ENCODE measurements around the gene SNN.

SNN gene

DNA sequence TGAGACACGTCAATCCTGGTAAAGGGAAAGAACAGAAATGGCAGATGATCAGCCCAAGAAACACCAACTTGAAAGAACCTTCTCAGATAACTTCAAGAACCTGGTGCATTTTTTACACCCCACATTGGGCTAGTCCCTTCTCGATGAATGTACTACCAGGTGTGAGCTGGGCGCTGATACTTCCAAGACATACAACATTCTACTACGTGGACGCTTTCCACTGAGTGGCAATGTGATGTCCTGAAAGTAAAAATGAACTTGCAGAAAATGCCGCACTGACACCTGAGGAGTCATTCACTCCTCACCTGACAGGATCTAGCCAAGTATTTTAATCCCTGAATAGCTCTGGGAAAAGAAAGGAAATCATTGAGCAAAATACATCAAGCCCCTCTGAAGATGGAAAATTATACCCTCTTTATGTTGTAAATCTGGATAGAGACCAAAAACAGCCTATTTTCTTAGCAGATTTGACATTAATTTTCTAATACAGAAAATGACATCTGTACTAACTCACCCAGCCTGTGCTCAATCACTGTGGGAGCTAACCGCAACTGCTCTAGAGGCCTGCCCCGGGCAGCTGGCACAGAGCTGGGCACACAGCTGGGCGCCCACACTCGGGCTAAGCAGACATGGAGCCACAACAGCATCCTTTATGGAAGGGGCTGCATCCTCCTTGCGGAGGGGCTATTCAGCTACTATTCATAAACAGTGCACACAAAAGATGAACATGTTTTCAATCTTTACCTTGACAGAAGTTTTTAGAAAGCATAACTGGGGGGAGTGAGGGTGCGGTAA is 16.2 kb downstream of the SNN start:
- Histone ChIP-seq H3K9me3 (ENCODE audit: low read length) (no peaks in the 10 kb centered on the region), H3K36me3 (ENCODE audit: insufficient read depth, low read length) (peaks cover 53% of the 10 kb centered on the region)

DNA sequence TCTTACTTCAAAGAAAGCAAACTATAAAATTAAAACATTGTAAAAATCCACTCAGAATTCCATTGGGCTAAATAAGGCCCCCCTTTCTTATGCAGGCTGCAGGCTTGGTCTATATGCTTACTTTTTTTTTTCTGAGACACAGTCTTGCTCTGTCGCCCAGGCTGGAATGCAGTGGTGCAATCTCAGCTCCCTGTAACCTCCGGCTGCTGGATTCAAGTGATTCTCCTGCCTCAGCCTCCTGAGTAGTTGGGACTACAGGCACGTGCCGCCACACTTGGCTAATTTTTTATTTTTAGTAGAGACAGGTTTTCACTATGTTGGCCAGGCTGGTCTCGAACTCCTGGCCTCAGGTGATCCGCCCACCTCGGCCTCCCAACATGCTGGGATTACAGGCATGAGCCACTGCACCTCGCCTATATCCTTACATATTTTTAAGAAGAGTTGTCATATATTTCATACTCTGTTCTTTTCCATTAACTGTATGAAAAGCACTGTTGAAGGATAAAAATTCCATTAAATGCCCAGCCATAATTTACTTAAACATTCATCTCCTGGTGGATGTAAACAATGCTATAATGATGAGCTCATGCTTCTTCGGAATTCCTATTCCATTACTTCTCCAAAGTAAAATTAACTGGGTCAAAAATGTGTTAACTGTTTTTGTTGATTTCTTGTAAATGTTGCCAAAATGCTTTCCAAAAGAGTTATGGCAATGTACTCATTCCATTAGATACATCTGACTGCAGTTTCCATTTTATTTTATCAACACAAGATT is 17.8 kb downstream of the SNN start:
- peaks cover 21% of the 10 kb centered on the region for H3K4me1 ChIP-seq (ENCODE audit: insufficient read depth, low read length)
- H3K36me3 ChIP-seq (ENCODE audit: insufficient read depth, low read length) = peaks cover 52% of the 10 kb centered on the region
- H3K9me3 ChIP-seq (ENCODE audit: low read length) = no peaks in the 10 kb centered on the region
- H3K4me3 ChIP-seq (ENCODE audit: low read length) = no peak overlapping the region
- no peak overlapping the region for H2AFZ ChIP-seq (ENCODE audit: low read depth, low read length)
- no peaks in the 10 kb centered on the region for H3K27me3 ChIP-seq (ENCODE audit: insufficient read depth, low read length)

More for the DNA sequence above, 16.2 kb downstream of the SNN start:
- Histone ChIP-seq H2AFZ (ENCODE audit: low read depth, low read length) (no peak overlapping the region), H3K4me1 (ENCODE audit: insufficient read depth, low read length) (peaks cover 12% of the 10 kb centered on the region), H3K4me3 (ENCODE audit: low read length) (no peak overlapping the region), H3K27me3 (ENCODE audit: insufficient read depth, low read length) (no peaks in the 10 kb centered on the region)

DNA sequence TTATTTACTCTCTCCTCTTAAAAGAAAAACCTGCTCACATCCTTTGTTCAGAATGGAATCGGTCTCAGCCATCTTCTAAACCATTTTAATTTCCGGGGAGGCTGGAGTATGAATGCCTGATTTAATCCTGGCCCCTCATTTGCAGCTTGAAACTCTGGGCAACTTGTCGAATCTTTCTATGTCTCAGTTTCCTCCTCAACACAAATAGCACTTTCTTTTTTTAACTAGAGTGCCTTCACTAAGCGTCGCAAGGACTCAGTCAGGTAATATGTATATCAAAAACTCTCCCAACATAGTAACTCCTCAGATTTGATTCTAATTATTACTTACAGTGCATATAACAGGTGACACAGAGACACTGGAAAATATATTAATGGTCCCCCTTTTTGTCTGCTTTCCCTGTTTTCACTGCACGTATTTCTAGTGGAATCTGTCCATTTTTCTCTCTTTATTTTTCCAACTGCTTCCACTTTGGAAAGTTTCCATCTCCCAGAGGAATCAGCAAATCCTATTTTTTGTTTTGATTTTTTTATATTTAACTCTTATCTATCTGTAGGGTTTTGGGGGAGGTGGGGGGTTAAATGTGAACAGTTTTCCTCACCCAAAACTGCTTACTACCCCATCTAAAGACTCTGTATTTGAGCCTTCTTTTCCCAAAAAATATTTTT is 18.6 kb downstream of the SNN start:
- H3K9me3 ChIP-seq (ENCODE audit: low read length) = peaks cover 2% of the 10 kb centered on the region
- H2AFZ ChIP-seq (ENCODE audit: low read depth, low read length) = no peak overlapping the region
- H3K4me1 ChIP-seq (ENCODE audit: insufficient read depth, low read length) = peaks cover 21% of the 10 kb centered on the region
- no peaks in the 10 kb centered on the region for H3K27me3 ChIP-seq (ENCODE audit: insufficient read depth, low read length)
- peaks cover 53% of the 10 kb centered on the region for H3K36me3 ChIP-seq (ENCODE audit: insufficient read depth, low read length)
- H3K4me3 ChIP-seq (ENCODE audit: low read length) = no peak overlapping the region

DNA sequence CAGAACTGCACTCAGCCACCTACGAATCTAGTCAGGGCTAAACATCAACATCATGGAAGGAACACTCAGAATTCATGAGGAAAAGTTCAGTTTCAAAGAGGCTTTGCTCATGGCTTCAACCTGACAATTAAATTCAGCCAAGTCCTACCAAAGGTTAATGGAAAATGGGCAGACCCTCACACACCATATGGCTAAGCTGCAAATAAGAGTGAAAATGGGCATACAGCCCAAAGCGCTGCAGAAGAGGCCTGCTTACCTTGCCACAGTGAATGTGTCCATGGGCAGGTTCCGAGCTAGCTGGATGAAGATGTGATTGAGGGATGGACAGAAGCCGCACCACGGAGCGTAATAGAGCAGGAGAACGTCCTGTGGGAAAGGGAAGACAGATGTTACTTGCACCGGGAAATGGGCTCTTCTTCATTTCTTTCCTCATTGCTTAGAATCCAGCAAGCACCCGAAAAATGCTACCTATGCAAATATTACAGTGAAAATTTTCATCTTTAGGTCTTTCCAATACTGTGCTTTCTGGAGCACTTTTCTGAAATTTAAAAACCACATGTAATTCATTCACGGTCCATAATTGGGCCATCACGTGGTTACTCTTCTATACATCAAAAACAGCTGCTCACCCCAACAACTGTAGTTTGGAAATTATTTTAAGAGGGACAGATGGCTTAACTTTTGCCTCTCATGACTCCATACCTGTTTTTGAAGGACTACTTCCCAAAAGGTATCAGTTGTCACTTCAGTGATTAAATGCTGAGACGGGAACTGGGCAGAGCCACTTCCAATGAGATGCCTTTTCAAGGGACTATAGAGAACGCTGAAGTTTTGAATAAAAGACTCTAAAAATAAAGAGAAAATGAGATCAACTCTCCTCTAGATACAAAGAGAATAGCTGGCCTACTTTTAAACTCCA is 19.6 kb downstream of the SNN start:
- no peaks in the 10 kb centered on the region for H3K27me3 ChIP-seq (ENCODE audit: insufficient read depth, low read length)
- peaks cover 55% of the 10 kb centered on the region for H3K36me3 ChIP-seq (ENCODE audit: insufficient read depth, low read length)
- H3K9me3 ChIP-seq (ENCODE audit: low read length) = peaks cover 3% of the 10 kb centered on the region
- H3K4me1 ChIP-seq (ENCODE audit: insufficient read depth, low read length) = peaks cover 21% of the 10 kb centered on the region
- no peak overlapping the region for H3K4me3 ChIP-seq (ENCODE audit: low read length)
- H2AFZ ChIP-seq (ENCODE audit: low read depth, low read length) = no peak overlapping the region

DNA sequence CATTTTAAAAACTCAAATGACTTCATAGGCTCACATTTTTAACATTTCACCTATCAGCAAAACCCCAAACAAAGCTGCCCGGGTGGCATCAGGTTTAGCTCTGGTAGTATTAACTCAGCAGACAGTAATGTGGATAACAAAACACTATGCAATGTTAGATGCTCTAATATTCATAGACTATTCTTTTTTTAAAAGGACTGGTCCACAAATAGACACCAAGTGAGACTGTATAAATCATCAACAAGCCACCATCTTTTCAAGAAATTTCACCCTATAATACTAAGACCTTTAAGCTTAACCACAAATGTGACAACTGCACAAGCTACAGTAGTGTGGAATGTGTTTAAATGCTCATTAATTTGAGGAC is 20.2 kb downstream of the SNN start:
- Histone ChIP-seq H3K4me3 (ENCODE audit: low read length) (no peak overlapping the region), H2AFZ (ENCODE audit: low read depth, low read length) (no peak overlapping the region), H3K4me1 (ENCODE audit: insufficient read depth, low read length) (peaks cover 16% of the 10 kb centered on the region), H3K36me3 (ENCODE audit: insufficient read depth, low read length) (peaks cover 49% of the 10 kb centered on the region), H3K9me3 (ENCODE audit: low read length) (peaks cover 3% of the 10 kb centered on the region), H3K27me3 (ENCODE audit: insufficient read depth, low read length) (no peaks in the 10 kb centered on the region)

DNA sequence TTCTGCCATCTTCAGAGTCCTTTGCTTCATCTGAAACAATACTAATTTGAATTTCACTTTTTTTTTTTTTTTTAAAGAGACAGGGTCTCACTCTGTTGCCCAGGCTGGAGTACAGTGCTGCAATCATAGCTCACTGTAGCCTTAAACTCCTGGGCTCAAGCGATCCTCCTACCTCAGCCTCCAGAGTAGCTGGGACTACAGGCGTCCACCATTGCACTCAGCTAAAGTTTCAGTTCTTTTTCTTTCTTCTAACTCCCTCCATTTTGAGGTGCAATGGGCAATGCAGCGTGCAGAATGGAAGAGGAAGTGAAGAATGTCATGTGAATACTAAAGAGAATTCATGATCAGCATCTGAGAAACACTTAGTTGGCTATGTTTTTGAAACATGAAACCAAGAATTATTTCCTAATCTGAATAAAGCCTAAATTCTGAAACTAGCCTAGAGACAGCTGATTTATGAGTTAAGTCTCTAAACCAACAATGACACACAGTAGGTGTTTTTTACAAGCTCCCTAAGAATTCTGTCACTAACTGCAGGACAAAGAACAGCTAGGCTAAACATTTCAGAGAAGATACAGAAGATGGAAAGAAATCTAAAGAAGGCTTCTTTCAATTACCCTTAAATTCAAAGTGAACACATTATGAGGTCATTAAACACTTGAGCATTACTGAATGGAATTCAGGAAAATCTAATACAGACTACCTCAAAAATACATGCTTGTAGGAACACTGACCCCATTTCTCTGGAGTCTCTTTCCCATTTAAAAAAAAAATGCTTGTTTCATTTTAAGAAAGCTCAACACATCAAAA is 21.0 kb downstream of the SNN start:
- H3K36me3 ChIP-seq (ENCODE audit: insufficient read depth, low read length) = peaks cover 45% of the 10 kb centered on the region
- H3K4me1 ChIP-seq (ENCODE audit: insufficient read depth, low read length) = peaks cover 13% of the 10 kb centered on the region
- H2AFZ ChIP-seq (ENCODE audit: low read depth, low read length) = no peak overlapping the region
- peaks cover 3% of the 10 kb centered on the region for H3K9me3 ChIP-seq (ENCODE audit: low read length)
- H3K4me3 ChIP-seq (ENCODE audit: low read length) = no peak overlapping the region
- no peaks in the 10 kb centered on the region for H3K27me3 ChIP-seq (ENCODE audit: insufficient read depth, low read length)

DNA sequence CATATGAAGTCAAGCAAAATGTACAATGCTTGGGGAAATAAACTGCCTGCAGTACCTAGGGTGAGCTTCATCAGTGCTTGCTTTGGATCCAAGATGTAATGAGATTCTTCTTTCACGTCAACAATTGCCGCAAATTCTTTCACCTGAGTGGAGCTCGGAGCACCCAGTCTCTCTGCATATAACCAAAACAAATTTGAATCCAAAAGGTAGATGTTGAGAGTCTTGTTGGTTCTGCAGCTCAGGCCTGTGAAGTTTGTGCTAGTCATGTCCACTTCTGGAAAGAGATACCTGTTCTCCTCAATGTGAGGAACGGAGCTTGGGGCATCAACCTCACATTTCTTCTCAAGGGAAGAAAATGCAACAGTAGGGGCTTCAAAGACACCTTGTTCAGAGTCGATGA is 23.0 kb downstream of the SNN start:
- H3K36me3 ChIP-seq (ENCODE audit: insufficient read depth, low read length) = peaks cover 46% of the 10 kb centered on the region
- H3K4me3 ChIP-seq (ENCODE audit: low read length) = no peak overlapping the region
- H3K4me1 ChIP-seq (ENCODE audit: insufficient read depth, low read length) = peaks cover 13% of the 10 kb centered on the region
- no peaks in the 10 kb centered on the region for H3K27me3 ChIP-seq (ENCODE audit: insufficient read depth, low read length)
- H2AFZ ChIP-seq (ENCODE audit: low read depth, low read length) = no peak overlapping the region
- H3K9me3 ChIP-seq (ENCODE audit: low read length) = peaks cover 3% of the 10 kb centered on the region

DNA sequence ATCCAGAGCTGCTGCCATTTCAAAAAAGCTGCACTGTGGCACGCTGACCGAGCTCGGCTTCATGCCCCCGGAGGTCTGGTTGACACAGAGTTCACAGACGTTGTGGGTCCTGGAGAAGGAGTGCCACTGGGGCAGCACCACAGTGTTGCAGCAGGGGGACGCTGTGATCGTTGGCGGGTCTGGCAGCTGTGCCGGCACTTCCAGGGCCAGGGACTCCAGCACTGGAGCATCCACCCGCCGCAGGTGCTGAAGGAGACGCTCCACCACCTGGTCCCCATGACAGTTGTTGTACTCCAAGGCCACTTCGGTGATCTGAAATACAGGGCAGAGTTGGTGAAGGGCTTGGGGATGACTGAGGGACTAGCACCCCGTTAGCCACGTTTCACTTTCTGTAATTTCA is 23.5 kb downstream of the SNN start:
- H3K27me3 ChIP-seq (ENCODE audit: insufficient read depth, low read length) = no peaks in the 10 kb centered on the region
- peaks cover 48% of the 10 kb centered on the region for H3K36me3 ChIP-seq (ENCODE audit: insufficient read depth, low read length)
- H3K4me3 ChIP-seq (ENCODE audit: low read length) = no peak overlapping the region
- peaks cover 3% of the 10 kb centered on the region for H3K9me3 ChIP-seq (ENCODE audit: low read length)
- peaks cover 13% of the 10 kb centered on the region for H3K4me1 ChIP-seq (ENCODE audit: insufficient read depth, low read length)
- H2AFZ ChIP-seq (ENCODE audit: low read depth, low read length) = no peak overlapping the region

DNA sequence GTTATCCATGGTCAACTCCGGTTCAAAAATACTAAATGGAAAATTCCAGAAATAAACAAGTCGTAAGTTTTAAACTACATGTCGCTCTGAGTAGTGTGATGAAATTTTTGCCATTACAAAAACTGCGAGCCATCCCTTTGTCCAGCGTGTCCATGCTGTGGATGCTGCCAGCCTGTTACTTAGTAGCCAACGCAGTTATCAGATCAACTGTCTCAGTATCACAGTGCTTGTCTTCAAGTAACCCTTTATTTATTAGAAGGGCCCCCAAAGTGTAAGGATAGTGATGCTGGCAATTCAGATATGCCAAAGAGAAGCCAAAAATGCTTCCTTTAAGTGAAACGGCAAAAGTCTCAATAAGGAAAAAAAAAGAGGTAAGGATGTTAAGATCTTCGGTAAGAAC is 23.9 kb downstream of the SNN start:
- peaks cover 48% of the 10 kb centered on the region for H3K36me3 ChIP-seq (ENCODE audit: insufficient read depth, low read length)
- H3K4me1 ChIP-seq (ENCODE audit: insufficient read depth, low read length) = peaks cover 13% of the 10 kb centered on the region
- H2AFZ ChIP-seq (ENCODE audit: low read depth, low read length) = no peak overlapping the region
- peaks cover 3% of the 10 kb centered on the region for H3K9me3 ChIP-seq (ENCODE audit: low read length)
- no peak overlapping the region for H3K4me3 ChIP-seq (ENCODE audit: low read length)
- H3K27me3 ChIP-seq (ENCODE audit: insufficient read depth, low read length) = no peaks in the 10 kb centered on the region

DNA sequence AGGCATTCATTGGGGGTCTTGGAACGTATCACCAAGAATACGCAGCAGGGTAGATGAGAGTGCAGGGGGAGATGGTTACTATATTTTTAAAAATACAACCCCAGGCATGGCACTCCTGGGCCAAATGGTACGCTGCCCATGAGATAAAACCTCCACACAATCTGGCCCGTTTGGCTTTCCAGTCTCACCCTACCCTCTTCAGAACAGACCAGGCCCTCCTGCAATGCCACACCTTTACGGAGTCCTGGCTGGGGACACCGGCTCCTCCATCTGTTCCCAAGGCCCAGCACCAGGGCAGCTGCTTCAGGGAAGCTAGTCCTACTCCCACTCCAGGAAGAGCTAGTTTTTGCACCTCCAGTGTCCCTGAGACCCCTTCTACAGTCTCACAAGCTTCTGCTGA is 24.4 kb downstream of the SNN start:
- peaks cover 49% of the 10 kb centered on the region for H3K36me3 ChIP-seq (ENCODE audit: insufficient read depth, low read length)
- H3K4me1 ChIP-seq (ENCODE audit: insufficient read depth, low read length) = peaks cover 13% of the 10 kb centered on the region
- H3K4me3 ChIP-seq (ENCODE audit: low read length) = no peak overlapping the region
- H3K27me3 ChIP-seq (ENCODE audit: insufficient read depth, low read length) = no peaks in the 10 kb centered on the region
- peaks cover 3% of the 10 kb centered on the region for H3K9me3 ChIP-seq (ENCODE audit: low read length)
- no peak overlapping the region for H2AFZ ChIP-seq (ENCODE audit: low read depth, low read length)

DNA sequence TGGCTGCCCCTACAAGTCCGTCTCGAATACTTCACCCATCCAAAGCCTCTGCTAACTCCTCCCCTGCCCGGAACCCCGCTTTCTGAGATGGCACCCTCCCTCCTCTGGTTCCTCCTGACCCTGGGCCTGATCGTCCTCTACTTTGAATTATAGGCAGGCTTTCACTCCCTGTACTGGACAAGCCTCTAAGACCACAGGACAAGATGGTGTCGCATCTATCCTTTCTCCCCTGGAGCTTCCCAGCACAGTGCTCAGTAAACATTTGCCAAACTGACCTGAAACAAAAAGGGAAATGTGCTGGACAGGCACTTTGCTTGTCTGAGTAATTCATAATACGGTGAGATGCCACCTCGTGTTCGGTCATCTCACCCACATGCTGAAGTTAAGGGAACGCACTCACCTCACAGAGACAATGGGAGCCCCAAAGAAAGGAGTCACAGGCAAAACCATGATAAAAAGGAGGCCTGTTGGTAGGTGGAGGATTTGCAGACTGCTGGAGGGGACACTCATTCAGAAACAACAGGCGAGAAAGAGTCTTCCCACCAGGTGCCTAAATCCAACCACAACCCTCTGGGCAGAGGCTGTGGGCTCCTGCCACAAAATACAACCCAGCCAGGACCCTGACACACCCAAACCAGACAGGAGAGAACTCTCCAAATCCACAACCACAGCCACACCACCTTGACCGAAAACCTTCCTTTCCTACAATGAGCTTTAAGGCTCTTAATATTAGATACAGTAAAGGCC is 28.2 kb downstream of the SNN start:
- Histone ChIP-seq H3K27me3 (ENCODE audit: insufficient read depth, low read length) (no peaks in the 10 kb centered on the region), H2AFZ (ENCODE audit: low read depth, low read length) (no peak overlapping the region), H3K4me3 (ENCODE audit: low read length) (no peak overlapping the region), H3K36me3 (ENCODE audit: insufficient read depth, low read length) (peaks cover 41% of the 10 kb centered on the region), H3K9me3 (ENCODE audit: low read length) (peaks cover 3% of the 10 kb centered on the region), H3K4me1 (ENCODE audit: insufficient read depth, low read length) (peaks cover 13% of the 10 kb centered on the region)
